ENCODE data around the gene ENG.

ENG gene

DNA sequence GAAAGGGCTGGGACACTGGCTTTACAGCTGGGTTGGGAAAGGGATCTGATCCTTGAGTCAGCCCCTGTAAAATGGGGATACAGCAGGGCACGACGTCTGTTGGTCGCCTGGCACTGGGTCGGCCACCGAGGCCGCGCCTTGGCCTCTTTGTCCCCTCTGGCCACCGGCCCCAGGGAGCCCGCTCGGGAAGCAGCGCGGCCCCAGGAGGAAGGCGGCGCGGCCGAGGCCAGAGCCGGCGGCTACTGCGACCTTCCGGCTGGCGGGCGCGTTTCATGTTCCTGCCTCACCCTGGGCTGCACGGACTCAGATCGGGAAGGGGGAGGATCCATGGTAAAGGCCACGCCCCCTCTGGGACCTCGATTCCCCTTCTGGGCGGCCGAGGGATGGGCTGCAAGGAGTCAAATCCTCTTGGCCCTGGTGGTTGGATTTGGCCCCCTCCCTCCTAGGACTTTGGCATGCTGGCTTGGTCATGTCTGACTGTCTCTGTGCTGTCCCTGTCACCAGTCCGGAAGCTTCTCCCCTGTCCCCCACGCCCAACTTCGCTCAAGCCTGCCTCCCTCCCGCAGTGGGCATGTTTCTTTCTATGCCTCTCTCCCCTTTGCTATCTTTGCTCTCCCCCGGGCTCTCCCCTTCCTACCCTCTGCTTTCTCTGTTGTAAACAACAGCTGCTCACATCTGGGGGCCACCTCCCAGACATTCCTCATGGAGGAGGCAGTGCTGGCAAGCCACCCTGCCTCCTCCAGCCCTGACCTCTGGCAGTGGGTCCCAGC, 26.0 kb downstream of the ENG start:
- TF ChIP-seq POLR2AphosphoS5 (IDR thresholded peaks at IDR 0.05; ENCODE audit: low read depth, low read length) (no peak), TAF1 (IDR thresholded peaks at IDR 0.05; ENCODE audit: borderline replicate concordance, low read depth, low read length) (no peak), POLR2A (IDR thresholded peaks at IDR 0.05; ENCODE audit: low read depth, low read length) (no peak)
- no peak for FAIRE-seq
- DNase-seq (ENCODE audit: insufficient read length): no peak

DNA sequence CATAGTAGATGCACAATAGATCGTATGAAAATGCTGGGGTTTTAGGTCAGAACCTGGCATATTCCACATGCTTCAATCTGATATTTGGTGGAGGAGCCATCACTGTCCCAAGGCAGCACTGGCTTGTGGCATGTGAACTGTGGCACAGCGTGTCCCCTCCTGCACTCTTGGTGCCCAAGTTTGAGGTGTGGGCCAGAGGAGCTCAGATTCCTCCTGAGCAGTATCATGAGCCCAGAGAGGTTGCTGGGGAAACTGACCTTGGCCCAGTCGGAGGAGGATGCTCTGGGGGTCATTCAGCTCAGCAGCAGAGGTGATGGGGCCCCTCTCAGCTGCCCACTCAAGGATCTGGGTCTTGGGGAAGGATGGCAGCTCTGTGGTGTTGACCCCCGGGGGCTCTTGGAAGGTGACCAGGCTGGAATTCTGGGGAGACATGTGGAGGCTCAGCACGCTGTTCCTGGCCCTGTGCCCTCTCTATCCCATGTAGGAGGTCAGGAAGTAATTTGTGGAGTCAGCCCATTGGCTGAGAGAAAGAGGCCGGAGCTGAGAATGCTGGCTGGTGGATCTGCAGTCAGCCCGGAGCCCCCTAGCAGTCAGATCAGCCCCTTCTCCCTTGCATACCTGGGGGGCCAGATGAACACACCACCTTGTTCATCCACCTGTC, 28.1 kb downstream of the ENG start:
- TF ChIP-seq POLR2AphosphoS5 (IDR thresholded peaks at IDR 0.05; ENCODE audit: low read depth, low read length) (no peak), POLR2A (IDR thresholded peaks at IDR 0.05; ENCODE audit: low read depth, low read length) (no peak), TAF1 (IDR thresholded peaks at IDR 0.05; ENCODE audit: borderline replicate concordance, low read depth, low read length) (no peak)
- FAIRE-seq: no peak
- no peak for DNase-seq (ENCODE audit: insufficient read length)

DNA sequence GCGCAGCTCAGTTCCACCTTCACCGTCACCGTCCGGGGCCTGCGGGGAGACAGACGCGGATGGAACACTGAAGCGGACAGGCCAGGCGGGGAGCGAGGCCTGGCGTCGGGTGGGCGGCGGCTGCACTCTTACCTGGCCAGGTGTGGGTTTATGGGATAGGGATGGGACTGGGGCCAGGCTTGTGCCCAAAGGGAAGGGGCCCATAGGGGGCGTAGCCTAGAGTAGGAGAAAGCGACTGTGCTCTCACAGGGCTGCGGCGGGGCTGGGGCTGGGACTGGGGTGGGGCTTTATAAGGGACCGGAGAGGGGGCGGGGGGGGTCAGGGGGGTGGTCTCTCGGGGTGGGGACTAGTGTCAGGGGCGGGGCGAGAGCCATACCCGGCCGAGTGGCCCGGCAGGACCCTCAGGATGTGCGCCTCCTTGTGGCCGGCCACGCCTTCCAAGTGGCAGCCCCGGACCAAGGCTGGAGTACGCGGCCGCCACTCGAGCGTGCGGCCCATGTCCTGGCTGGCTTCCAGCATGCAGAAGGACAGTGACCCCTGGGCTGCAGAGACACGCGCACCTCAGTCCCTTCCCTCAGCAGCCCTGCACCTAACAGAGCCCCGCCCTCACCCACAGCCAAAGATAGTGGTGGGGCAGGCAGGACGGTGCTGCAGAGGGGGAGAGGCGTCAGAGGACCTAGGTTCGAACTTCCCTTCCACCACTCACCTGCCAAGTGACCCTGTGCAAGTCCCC, 29.0 kb downstream of the ENG start:
- FAIRE-seq: no peak
- no peak for DNase-seq (ENCODE audit: insufficient read length)

DNA sequence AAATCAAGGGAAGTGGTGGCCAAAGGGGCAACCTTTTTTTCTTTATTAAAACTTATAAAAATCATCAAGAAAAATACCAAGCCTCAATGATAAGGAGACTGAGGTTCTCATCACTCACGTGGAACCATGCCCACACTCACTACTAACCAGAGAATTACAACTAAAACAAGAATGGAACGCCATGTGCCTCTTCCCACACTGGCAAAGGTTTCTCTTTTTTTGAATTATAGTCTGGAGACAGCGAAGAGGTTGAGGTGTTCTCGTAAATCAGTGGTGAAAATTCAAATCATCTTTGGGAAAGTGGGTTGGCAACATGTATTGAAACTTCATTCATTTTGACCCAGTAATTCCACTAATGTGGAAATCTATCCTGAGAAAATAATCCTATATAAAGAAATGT, 32.4 kb downstream of the ENG start:
- no peak for FAIRE-seq
- TF ChIP-seq POLR2A (IDR thresholded peaks at IDR 0.05; ENCODE audit: low read depth, low read length) (no peak), POLR2AphosphoS5 (IDR thresholded peaks at IDR 0.05; ENCODE audit: low read depth, low read length) (no peak), TAF1 (IDR thresholded peaks at IDR 0.05; ENCODE audit: borderline replicate concordance, low read depth, low read length) (no peak)
- DNase-seq (ENCODE audit: insufficient read length): no peak

More for the DNA sequence above, 29.0 kb downstream of the ENG start:
- TF ChIP-seq TAF1 (IDR thresholded peaks at IDR 0.05; ENCODE audit: borderline replicate concordance, low read depth, low read length): no peak
- no peak for TF ChIP-seq POLR2AphosphoS5 (IDR thresholded peaks at IDR 0.05; ENCODE audit: low read depth, low read length)
- no peak for TF ChIP-seq POLR2A (IDR thresholded peaks at IDR 0.05; ENCODE audit: low read depth, low read length)

DNA sequence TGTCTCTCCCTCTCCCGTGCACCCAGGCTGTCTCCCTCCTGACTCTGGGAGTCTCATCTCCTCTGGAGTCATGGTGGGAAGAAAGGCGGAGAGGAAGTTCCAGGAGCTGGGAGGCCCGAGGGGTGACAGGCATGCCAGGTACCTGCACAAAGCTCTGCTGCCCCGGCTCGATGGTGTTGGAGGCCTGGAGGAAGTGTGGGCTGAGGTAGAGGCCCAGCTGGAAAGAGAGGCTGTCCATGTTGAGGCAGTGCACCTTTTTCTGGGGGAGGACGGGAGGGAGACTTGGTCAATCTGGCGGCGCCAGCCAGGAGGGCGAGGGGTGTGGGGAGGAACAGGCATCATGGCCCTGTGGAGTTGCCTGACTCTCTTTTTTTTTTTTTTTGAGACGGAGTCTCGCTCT, 35.9 kb downstream of the ENG start:
- no peak for FAIRE-seq
- no peak for TF ChIP-seq TAF1 (IDR thresholded peaks at IDR 0.05; ENCODE audit: borderline replicate concordance, low read depth, low read length)
- TF ChIP-seq POLR2A (IDR thresholded peaks at IDR 0.05; ENCODE audit: low read depth, low read length): no peak
- no peak for TF ChIP-seq POLR2AphosphoS5 (IDR thresholded peaks at IDR 0.05; ENCODE audit: low read depth, low read length)

DNA sequence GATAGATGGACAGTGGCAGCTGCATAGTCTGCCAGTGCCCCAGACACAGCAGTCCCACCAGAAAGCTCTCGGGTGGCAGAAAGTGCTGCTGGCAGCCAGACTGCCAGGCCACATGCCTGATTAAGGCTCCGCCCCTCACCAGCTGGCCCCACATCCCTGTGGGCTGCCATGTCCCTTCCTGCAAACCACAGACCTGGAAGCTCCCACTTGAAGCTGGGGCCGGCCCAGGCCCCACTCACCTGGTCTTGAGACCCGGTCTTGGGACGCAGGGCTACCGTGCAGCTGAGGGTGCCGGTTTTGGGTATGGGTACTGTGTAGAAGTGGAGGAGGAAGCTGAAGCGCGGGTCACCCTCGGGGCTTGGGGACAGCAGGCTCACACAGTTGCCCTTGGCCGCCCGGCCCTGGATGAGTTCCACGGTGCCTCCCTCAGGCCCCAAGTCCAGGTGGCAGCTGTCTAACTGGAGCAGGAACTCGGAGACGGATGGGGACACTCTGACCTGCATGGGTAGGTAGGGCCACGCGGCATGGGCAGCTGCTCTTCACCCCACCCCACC, 36.5 kb downstream of the ENG start:
- DNase-seq (ENCODE audit: insufficient read length) (no peak), FAIRE-seq (no peak)
- TF ChIP-seq POLR2AphosphoS5 (IDR thresholded peaks at IDR 0.05; ENCODE audit: low read depth, low read length) (no peak), POLR2A (IDR thresholded peaks at IDR 0.05; ENCODE audit: low read depth, low read length) (no peak; the same call in 1 of the 2 replicates), TAF1 (IDR thresholded peaks at IDR 0.05; ENCODE audit: borderline replicate concordance, low read depth, low read length) (no peak)

More for the DNA sequence above, 35.9 kb downstream of the ENG start:
- DNase-seq (ENCODE audit: insufficient read length): no peak

DNA sequence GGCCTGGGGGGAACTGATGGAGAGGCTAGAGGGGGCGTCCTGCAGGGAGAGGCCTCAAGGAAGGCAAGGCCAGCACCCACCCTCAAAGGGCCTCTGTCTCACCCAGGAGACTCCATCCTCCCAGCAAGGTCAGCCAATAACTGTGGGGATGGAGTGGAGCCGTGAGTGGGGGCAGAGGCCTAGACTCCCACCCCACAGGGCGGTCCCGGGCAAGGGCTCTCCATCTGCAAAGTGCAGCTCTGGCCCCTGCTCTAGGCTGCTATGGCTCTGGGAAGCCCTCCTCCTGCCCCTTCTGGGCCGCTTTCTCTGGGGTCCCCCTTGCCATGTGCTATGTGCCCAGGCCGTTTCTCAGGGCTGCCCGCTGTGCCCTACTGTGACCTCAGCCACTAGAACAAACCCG, 37.7 kb downstream of the ENG start:
- no peak for FAIRE-seq
- TF ChIP-seq POLR2AphosphoS5 (IDR thresholded peaks at IDR 0.05; ENCODE audit: low read depth, low read length) (no peak; the same call in 1 of the 2 replicates), TAF1 (IDR thresholded peaks at IDR 0.05; ENCODE audit: borderline replicate concordance, low read depth, low read length) (no peak), POLR2A (IDR thresholded peaks at IDR 0.05; ENCODE audit: low read depth, low read length) (0 out of 2 replicates have a peak, but pooled peaks have one; percentile 4)
- no peak for DNase-seq (ENCODE audit: insufficient read length)

DNA sequence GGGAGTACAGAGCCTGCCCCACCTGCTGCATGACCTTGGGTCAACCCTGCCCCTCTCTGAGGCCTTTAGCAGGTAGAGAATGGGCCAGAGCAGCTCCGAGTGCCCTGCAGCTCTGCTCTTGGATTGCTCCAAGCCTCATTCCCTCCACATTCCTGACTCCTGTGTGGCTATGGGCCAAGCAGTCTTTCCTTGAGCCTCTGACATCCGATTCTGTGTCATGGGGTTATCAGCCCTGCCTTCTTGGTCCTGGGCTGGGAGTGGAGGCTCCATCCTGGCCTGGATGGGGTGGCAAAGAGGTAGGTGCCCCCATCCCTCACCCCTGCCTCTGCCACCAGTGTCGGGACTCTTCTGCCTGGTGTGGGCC, 38.1 kb downstream of the ENG start:
- DNase-seq (ENCODE audit: insufficient read length) (no peak), FAIRE-seq (no peak)
- TF ChIP-seq POLR2AphosphoS5 (IDR thresholded peaks at IDR 0.05; ENCODE audit: low read depth, low read length): no peak
- TF ChIP-seq POLR2A (IDR thresholded peaks at IDR 0.05; ENCODE audit: low read depth, low read length): peak; percentile 46; the same call in 1 of the 2 replicates
- TF ChIP-seq TAF1 (IDR thresholded peaks at IDR 0.05; ENCODE audit: borderline replicate concordance, low read depth, low read length): no peak

DNA sequence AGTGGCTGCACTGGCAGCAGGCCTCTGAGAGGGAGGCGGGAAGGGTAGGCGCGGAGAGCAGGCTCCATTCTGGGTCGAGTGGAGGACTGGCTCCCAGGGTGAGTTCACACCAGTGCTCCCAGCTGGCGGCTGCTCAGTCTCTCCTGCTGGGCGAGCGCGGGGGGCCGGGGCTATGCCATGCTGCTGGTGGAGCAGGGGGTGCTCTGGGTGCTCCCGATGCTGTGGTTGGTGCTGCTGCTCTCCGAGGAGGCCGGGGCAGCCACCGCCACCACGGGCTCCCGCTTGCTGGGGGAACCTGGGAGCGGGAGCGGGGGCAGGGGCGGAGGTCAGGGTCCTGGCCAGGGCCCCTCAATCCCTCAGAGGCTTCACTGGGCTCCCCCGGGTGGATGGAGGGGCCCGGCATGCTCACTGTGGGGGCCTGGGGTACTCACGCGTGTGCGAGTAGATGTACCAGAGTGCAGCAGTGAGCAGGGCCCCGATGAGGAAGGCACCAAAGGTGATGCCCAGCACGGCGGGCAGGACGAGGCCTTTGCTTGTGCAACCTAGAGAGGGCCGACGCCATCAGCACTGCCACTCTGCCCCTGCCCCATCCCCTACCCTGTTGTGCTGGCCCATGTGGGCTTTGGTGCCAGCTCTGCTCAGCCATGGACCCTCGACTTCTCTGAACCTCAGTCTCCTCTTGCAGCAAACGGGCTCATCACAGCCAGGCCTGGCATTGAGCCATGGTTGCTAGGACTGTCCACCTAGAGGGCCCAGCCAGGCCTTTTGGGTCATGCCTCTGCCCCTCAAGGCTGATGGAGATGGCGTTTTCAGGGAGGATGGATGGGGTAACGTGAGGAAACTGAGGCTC, 38.7 kb downstream of the ENG start:
- DNase-seq (ENCODE audit: insufficient read length): no peak
- TF ChIP-seq POLR2AphosphoS5 (IDR thresholded peaks at IDR 0.05; ENCODE audit: low read depth, low read length): peak; percentile 46; the same call in 1 of the 2 replicates
- no peak for TF ChIP-seq POLR2A (IDR thresholded peaks at IDR 0.05; ENCODE audit: low read depth, low read length)
- no peak for FAIRE-seq

DNA sequence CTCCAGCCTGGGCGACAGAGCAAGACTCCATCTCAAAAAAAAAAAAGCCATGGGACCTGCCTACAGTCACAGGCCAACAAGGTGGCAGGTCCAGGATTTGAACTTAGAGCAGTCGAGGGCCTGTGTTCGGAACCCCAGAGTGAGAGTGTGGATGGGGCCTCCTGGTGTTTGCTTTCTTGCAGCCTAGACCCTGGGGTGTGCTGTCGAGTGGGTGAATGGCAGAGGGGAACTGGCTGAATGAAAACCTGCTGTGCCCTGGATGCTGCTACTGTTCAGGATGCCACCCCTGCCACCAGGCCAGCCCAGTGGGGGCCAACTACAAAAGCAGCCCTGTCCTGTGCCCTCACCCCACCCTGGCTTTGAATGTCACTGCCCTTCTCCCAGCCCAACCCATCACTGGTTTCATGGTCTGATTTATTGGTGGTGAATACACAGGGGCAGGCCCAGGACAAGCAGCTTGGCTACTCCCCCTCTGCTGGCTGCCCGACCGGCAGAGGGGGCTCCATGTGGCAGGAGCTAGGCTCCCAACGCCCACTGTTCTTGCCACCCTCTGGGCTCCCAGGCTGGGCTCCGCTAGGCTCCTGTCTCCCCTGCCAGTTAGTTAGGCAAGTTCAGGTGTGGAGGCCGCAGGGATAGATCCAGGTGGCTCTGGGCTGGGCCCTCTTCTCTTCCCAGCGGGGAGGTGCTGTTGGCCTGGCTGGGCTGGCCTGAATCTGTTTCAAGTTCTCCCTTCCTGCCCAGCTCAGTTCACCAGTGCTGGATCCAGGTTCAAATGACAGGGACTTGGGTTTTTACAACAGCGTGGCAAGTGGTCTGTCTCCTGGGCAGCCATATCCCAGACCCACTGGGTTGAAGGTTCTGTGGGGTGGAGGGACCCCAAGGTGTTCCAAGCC, 39.6 kb downstream of the ENG start:
- FAIRE-seq (no peak), DNase-seq (ENCODE audit: insufficient read length) (no peak)
- TF ChIP-seq TAF1 (IDR thresholded peaks at IDR 0.05; ENCODE audit: borderline replicate concordance, low read depth, low read length) (no peak), POLR2A (IDR thresholded peaks at IDR 0.05; ENCODE audit: low read depth, low read length) (no peak), POLR2AphosphoS5 (IDR thresholded peaks at IDR 0.05; ENCODE audit: low read depth, low read length) (no peak; the same call in 1 of the 2 replicates)
